CMK (cell line): Measurements from ENCODE around the gene CST3.

Experiments
- DNase-seq: peaks from one replicate; pipeline ENCODE4 v3.0.0-alpha.2; 2010; ENCODE audit warnings: low read depth

The CST3 gene

GRCh38 chr20:23602241-23602640 lies 35.5 kb downstream of the CST3 start:
- DNase-seq, result no peak

- DNase-seq, result no peak
Measured at GRCh38 chr20:23601715-23602114, 36.0 kb downstream of the CST3 start.

GRCh38 chr20:23598481-23598880 lies 39.3 kb downstream of the CST3 start:
- no peak for DNase-seq

GRCh38 chr20:23596579-23597250 lies 41.0 kb downstream of the CST3 start:
- no peak for DNase-seq

- no peak for DNase-seq
Measured at GRCh38 chr20:23595941-23596340, 41.8 kb downstream of the CST3 start.

GRCh38 chr20:23588434-23589403 lies 49.0 kb downstream of the CST3 start:
- DNase-seq, result no peak

- no peak for DNase-seq
Measured at GRCh38 chr20:23587631-23588030, 50.1 kb downstream of the CST3 start.

GRCh38 chr20:23586735-23587525 lies 50.8 kb downstream of the CST3 start:
- DNase-seq, result no peak

- no peak for DNase-seq
Measured at GRCh38 chr20:23585808-23586734, 51.7 kb downstream of the CST3 start.

GRCh38 chr20:23585449-23585807 lies 52.3 kb downstream of the CST3 start:
- DNase-seq, result no peak

- DNase-seq, result no peak
Measured at GRCh38 chr20:23584434-23585199, 53.1 kb downstream of the CST3 start.
